ENCODE measurements around the gene GPR39.

GPR39 gene

GRCh38 chr2:132589111-132589830 lies 172.7 kb downstream of the GPR39 start:
- no peak for TF ChIP-seq CTCF (IDR thresholded peaks at IDR 0.05; ENCODE audit: extremely low read depth, insufficient read depth, missing control alignments)
- in situ Hi-C loops (cut with MboI; ENCODE audit: low pct_unique_long_range_greater_than_20kb, low sequenced_read_pairs, unreplicated experiment), result no loop called here
- no peak for DNase-seq (ENCODE audit: low spot score)

- in situ Hi-C loops (cut with MboI; ENCODE audit: low pct_unique_long_range_greater_than_20kb, low sequenced_read_pairs, unreplicated experiment), result no loop called here
- no peak for DNase-seq (ENCODE audit: low spot score)
- TF ChIP-seq CTCF (IDR thresholded peaks at IDR 0.05; ENCODE audit: extremely low read depth, insufficient read depth, missing control alignments), result no peak
Observed at GRCh38 chr2:132589966-132590365, 173.4 kb downstream of the GPR39 start.

GRCh38 chr2:132593171-132593570 lies 176.6 kb downstream of the GPR39 start:
- in situ Hi-C loops (cut with MboI; ENCODE audit: low pct_unique_long_range_greater_than_20kb, low sequenced_read_pairs, unreplicated experiment), result no loop called here
- DNase-seq (ENCODE audit: low spot score), result no peak
- TF ChIP-seq CTCF (IDR thresholded peaks at IDR 0.05; ENCODE audit: extremely low read depth, insufficient read depth, missing control alignments), result no peak

- in situ Hi-C loops (cut with MboI; ENCODE audit: low pct_unique_long_range_greater_than_20kb, low sequenced_read_pairs, unreplicated experiment), result no loop called here
- TF ChIP-seq CTCF (IDR thresholded peaks at IDR 0.05; ENCODE audit: extremely low read depth, insufficient read depth, missing control alignments), result no peak
- no peak for DNase-seq (ENCODE audit: low spot score)
Observed at GRCh38 chr2:132595186-132595585, 178.6 kb downstream of the GPR39 start.

- in situ Hi-C loops (cut with MboI; ENCODE audit: low pct_unique_long_range_greater_than_20kb, low sequenced_read_pairs, unreplicated experiment), result no loop called here
- DNase-seq (ENCODE audit: low spot score), result no peak
- no peak for TF ChIP-seq CTCF (IDR thresholded peaks at IDR 0.05; ENCODE audit: extremely low read depth, insufficient read depth, missing control alignments)
Observed at GRCh38 chr2:132595693-132596092, 179.1 kb downstream of the GPR39 start.

- in situ Hi-C loops (cut with MboI; ENCODE audit: low pct_unique_long_range_greater_than_20kb, low sequenced_read_pairs, unreplicated experiment), result no loop called here
- no peak for DNase-seq (ENCODE audit: low spot score)
- no peak for TF ChIP-seq CTCF (IDR thresholded peaks at IDR 0.05; ENCODE audit: extremely low read depth, insufficient read depth, missing control alignments)
Observed at GRCh38 chr2:132597166-132597565, 180.6 kb downstream of the GPR39 start.

Measured in GM13977 (cell line).